GM21786 (cell line): ENCODE data around the gene SPEF1.
"Not testable (repeated sequence)": the region's sequence is repeated elsewhere in the genome, so short reads cannot be mapped to it uniquely, and the experiment has no call there.

Experiments
- ATAC-seq: cut with Tn5 transposase; IDR thresholded peaks from one replicate; pipeline ENCODE4 v1.9.1; 2021; ENCODE audit not compliant: unreplicated experiment

The SPEF1 gene

GRCh38 chr20:3789201-3789600 is 8.0 kb upstream of the SPEF1 start:
- ATAC-seq = not testable (repeated sequence)

GRCh38 chr20:3788685-3789155 is 7.5 kb upstream of the SPEF1 start:
- ATAC-seq = no peak

GRCh38 chr20:3787324-3788014 is 6.2 kb upstream of the SPEF1 start:
- ATAC-seq = no peak

- ATAC-seq = peak; percentile 69
Measured at GRCh38 chr20:3786665-3787323, 5.5 kb upstream of the SPEF1 start, which contains the start of gene CENPB. TSS of gene CENPB (minus strand) at chr20:3786740. CDS start at chr20:3786483, 257 bp downstream.

GRCh38 chr20:3786126-3786484 is 4.9 kb upstream of the SPEF1 start:
- peak; percentile 11 for ATAC-seq

- no peak for ATAC-seq
Measured at GRCh38 chr20:3785240-3786125, 4.2 kb upstream of the SPEF1 start.

- no peak for ATAC-seq
Measured at GRCh38 chr20:3784863-3785239, 3.6 kb upstream of the SPEF1 start.

- no peak for ATAC-seq
Measured at GRCh38 chr20:3784216-3784853, 3.1 kb upstream of the SPEF1 start.

- ATAC-seq = no peak
Measured at GRCh38 chr20:3783511-3784195, 2.4 kb upstream of the SPEF1 start.

GRCh38 chr20:3783068-3783489 is 1.8 kb upstream of the SPEF1 start:
- no peak for ATAC-seq

GRCh38 chr20:3782597-3782996 is 1.3 kb upstream of the SPEF1 start:
- ATAC-seq = no peak

GRCh38 chr20:3778976-3779375 is 2.3 kb downstream of the SPEF1 start:
- no peak for ATAC-seq

- ATAC-seq = no peak
Measured at GRCh38 chr20:3777716-3778629, 3.3 kb downstream of the SPEF1 start.

GRCh38 chr20:3777381-3777715 is 3.9 kb downstream of the SPEF1 start:
- no peak for ATAC-seq

GRCh38 chr20:3775457-3776108 is 5.7 kb downstream of the SPEF1 start:
- no peak for ATAC-seq

GRCh38 chr20:3771552-3772058 is 9.6 kb downstream of the SPEF1 start:
- ATAC-seq = no peak

- peak; percentile 36 for ATAC-seq
Measured at GRCh38 chr20:3768342-3769130, 12.7 kb downstream of the SPEF1 start.
